ENCODE measurements around the gene ESRRA.

- TF ChIP-seq CTCF (IDR thresholded peaks at IDR 0.05; ENCODE audit: poor library complexity, severe bottlenecking) (no peak), EZH2 (IDR thresholded peaks at IDR 0.05; ENCODE audit: borderline replicate concordance, insufficient read depth, low read length, poor library complexity, severe bottlenecking) (no peak), REST (IDR thresholded peaks at IDR 0.05; ENCODE audit: borderline replicate concordance) (no peak)
These were observed 12.7 kb upstream of the ESRRA start for GRCh38 chr11:64292460-64293254.
